HG02970 (cell line): ENCODE results near the gene PTPRK.
"Not testable (repeated sequence)": the region's sequence is repeated elsewhere in the genome, so short reads cannot be mapped to it uniquely, and the experiment has no call there.

Experiments used
- ATAC-seq: cut with Tn5 transposase; IDR thresholded peaks from one replicate; pipeline ENCODE4 v1.9.1; 2021; ENCODE audit warnings: mild to moderate bottlenecking, moderate library complexity, moderate number of reproducible peaks; ENCODE audit not compliant: unreplicated experiment, low FRiP score

The PTPRK gene

DNA sequence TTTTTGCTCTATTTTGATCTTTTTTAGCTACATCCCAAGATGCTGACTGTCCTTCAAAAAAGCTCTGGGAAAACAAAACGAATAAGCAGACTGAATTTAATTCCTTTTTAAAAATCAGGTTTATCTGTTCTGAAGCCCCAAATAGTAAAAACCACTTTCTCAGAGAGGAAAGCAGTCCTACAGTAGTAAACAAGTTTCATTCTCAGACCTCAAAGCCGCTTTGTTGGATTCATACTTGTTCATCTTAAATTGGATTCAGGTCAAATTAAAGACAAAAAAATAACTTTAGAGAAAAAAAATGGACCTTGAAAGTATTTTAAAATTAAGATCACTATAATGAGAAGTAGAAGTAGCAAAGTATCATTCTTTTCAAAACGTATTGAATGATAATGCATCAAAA is 523.5 kb downstream of the PTPRK start:
- no peak for ATAC-seq

DNA sequence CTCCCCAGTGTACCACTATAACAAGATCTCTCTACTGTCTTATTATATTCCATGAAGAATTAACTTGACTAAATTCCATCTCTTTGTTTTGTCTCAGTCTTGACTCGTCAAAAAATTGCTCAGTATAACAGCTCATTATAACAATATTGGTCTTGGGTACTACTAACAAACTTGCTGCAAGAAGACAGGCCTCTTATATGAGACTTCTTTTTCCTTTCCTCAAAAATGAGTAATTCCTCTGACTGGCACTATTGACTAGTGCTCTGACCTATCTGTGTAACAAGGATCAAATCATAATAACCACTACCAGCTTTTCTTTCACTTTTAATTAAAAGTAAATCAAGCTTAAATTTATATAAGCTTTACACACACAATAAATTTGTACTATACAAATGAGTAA is 528.3 kb downstream of the PTPRK start:
- no peak for ATAC-seq

DNA sequence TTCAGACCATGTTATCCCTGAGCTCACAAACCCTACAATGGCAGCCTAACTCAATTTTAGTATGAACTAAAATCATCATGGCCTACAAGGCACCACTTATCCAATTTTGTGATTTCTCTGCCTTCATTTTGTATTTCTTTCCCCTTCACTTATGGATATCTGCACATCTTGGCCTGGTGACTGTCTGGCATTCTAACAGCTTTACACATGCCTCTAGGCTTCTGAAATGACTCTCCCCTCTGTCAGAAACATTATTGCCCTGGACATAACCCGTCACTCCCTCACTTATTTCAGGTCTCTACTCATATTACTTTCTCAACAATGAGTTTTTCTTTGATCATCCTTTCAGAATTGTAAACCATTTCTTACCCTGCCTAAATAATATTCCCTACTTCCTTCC is 530.3 kb downstream of the PTPRK start:
- ATAC-seq, result no peak

DNA sequence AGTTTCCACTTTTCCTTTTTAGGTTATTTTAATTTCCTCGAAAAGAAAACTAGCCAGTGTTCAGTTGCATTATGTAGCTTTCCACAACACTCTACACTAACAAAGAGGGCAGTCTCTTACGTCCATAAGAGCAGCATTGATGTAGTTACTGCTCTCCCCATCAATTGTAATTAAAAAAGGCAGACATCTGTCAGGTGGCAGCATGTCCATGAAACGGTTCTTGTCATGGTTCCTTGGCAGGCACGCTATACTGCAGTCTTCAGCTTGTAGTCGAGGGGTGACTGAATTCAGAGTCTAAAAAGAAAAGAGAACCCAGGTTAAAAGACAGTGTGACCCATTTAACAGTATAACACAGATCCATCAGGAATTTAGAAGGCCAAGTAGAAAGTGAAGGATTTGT is 539.4 kb downstream of the PTPRK start:
- ATAC-seq, result no peak

DNA sequence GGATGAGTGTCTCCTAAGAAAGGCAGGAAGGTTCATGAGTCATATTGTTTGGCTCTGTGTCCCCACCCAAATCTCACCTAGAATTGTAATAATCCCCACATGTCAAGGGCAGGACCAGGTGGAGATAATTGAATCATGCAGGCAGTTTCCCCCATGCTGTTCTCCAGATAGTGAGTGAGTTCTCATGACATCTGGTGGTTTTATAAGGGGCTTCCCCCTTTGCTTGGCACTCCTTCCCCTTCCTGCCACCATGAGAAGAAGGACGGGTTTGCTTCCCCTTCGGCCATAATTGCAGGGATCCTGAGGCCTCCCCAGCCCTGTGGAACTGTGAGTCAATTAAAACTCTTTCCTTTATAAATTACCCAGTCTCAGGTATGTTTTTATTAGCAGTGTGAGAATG is 542.2 kb downstream of the PTPRK start:
- not testable (repeated sequence) for ATAC-seq

DNA sequence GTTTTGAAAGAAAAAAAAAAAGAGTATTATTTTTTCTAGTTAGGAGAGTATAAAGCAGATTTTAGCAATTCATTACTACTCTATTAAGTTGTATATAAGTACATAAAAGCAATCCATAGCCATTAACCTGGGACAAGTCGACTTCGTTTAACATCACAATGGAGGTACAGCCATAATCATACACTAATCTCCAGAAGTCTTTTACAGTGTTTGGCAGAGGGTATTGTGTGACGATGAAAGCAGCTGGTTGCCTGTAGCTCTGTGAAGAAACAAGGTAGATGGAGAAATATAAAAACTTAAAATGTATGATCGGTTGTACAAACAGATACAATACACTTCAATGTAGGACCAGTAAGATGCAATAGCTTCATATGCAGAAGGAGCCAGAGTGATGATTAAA is 543.6 kb downstream of the PTPRK start:
- no peak for ATAC-seq

DNA sequence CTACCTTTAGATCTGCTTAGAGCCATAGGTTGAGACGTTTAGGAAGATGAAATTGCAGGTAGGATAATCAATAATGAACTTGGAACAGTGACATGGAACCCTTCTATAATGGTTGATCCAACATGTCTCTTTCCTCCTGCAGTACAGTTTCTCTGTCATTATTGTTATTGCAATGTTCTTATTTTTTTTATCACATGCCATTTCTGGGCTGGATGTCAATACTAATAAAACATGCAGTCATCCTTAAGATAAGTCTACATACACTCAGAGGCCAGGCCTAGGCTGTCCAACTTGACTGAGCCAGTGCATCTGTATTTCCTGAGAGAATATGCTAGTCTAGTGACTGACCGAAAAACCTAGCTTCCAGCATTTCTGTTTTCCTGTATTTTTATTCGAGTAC is 544.3 kb downstream of the PTPRK start:
- ATAC-seq, result no peak

DNA sequence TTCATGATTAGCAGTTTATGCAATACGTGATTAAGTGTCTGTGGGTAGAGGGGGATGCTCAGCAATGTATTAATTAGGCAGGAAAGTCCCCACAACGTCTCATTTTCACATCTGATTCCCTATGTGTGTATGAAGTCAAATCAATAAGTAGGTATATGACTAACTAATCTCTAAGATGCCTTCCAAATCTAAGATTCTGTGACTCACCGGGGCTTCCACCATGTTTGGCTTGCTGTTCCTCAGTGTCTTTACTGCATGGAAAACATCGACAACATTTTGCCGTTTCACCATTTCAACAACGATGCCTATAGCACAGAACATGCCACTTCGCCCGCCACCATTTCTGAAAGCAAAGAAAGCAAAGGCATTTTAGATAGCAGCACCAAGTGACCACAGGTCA is 547.6 kb downstream of the PTPRK start:
- ATAC-seq, result no peak

DNA sequence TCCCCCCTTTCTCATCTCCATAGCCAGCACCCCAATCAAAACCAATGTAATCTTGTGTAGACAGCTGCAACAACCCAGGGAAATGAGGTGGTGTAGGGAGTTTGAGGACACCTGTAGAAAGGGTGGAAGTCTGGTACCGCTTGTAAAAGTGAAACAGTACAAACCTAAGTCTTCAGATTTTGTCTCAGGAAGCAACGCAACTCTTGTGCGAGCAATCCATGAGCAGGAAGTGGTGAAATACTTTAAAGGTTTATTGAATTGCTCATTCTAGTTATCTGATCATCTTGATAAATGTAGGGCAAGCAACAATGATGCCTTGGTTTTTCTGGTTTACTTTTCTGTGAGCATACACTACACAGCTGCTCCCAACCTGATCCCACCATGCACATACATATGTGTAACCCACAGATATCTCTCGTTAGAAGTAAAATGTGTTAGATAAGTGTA is 548.4 kb downstream of the PTPRK start:
- no peak for ATAC-seq

DNA sequence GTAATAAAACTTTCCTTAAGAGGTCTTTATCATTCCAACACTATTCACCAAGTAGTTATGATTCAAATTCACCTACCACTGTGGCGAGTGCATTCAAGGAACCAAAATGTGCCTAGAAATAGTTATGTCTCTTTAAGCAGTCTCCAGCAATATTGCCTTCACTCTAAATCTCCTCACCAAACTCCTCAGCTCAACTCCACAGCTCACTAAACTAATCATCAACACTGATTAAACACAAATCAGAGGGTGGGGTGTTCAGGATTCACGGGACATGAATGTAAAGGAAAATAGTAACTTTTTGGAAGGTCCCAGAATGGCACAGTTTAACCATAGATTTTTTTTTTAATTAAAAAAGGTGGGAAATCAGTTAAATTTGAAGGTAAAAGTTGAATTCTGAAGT is 549.0 kb downstream of the PTPRK start:
- ATAC-seq, result no peak

DNA sequence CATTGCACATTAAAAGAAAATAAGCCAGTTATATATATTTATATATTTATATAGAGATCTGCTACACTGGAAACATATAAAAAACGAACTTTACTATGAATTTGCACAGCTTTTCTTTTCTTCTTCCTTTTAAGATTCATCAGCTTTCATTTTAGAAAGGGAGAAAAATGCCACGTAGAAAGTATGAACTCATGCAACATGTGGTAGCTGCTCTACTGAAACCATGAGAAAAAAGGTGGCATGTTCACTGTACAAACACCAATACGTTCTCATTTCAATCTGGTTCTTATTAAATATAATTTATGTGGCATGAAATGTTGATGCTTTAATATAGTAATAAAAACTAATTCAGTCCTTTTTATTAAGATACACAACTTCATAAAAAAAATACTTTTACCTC is 550.7 kb downstream of the PTPRK start:
- no peak for ATAC-seq

DNA sequence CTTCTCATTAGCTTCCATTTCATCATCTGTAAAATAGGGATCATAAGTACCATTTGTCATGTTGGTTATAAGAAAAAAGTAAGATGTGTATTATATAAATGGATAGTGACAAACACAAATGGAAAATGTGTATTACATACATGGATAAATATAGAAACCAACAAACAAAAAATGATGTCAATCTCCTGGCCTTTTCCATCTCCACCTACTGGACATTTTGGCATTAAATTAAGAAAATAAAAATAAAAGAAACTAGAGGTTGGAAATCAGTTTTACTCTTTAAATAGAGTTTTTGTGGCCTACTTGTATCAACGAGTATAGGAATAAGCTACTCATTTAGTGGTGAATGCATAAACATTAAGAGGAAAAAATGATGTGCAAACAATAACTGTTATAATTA is 552.0 kb downstream of the PTPRK start:
- no peak for ATAC-seq

DNA sequence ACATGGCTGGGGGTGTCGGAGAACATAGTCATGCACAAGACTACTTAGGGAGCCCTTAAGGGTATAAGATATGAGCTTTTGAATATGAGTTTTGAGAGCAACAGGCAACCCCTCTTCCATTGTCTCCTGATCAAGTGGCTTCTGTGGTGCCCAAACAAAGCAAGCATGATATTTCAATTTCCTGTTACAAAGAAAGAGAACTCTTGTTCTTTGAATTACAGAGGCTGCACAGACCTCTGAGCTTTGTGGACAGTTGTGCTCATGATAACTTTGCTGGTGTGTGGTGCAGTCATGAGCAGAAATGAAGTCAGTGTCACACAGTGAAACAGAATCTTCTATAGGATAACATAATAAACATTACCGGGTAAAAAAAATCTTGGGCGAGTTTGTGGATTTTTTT is 552.7 kb downstream of the PTPRK start:
- no peak for ATAC-seq

DNA sequence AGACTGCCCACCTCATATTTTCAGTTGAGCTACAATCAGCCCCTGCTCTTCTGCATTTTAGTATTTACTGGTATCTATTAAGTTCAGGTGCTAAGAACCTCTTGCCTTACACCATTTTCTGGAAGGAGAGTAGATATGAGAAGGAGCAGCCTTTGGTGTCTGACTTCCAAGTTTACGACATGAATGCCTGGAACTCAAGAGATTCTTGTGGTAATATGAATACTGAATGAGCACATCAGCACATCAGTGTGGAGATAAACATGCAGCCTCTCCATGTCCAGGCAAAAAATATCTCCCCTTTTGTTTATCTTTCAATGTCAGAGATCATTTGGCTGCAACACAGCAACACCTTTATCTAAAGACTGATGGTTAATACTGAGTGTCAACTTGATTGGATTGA is 553.8 kb downstream of the PTPRK start:
- ATAC-seq, result no peak

DNA sequence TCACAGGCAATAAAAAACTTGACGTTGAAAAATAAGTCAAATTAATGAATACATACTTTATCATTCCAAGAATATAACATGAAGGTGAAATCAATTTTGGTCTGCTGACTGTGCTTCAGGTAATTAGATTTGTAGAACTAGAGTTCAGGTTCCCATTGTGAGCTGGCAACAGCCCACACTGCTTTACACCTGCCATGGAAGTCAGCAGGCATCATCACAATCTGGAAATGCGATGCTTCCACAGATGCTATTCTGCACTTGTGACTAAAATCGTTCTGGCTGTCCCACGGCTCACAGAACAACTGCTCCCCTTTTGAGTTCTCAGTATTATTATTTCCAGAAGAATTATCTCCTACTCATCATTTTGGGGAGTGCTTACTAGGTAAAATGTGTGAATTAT is 556.9 kb downstream of the PTPRK start:
- ATAC-seq, result no peak

DNA sequence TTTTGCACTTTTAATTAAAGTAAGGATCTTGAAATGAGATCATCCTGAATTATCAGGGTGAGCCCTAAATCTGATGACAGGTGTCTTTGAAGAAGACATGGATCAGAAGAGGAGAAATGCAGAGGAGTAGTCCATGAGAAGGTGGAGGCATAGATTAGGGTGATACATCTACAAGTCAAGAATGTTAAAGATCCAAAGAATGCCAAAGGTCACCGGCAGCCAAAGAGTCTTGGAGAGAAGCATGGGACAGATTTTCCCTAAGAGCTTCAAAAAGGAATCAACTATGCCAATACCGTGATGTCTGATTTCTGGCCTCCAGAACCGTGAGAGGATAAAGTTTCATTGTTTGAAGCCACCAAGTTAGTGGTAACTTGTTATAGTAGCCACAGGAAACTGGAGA is 560.5 kb downstream of the PTPRK start:
- no peak for ATAC-seq

DNA sequence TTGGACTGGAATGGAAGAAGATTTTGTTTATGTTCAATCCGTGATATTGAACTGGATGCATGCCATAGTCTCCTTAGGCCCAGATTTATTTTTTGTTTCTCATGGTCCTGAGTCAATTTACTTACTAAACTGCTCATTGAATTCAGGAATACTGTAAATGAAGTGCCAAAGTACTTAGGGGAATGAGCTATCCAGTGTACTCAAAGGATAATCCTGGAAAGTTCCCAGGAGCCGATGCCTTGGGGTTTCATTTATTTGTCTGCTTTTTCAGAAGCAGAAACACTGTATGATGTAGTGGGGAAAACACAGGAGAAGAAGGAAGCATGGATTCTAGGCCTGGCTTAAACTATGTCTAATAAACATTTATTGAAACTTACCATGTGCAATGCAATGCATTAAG is 563.4 kb downstream of the PTPRK start:
- ATAC-seq, result no peak

DNA sequence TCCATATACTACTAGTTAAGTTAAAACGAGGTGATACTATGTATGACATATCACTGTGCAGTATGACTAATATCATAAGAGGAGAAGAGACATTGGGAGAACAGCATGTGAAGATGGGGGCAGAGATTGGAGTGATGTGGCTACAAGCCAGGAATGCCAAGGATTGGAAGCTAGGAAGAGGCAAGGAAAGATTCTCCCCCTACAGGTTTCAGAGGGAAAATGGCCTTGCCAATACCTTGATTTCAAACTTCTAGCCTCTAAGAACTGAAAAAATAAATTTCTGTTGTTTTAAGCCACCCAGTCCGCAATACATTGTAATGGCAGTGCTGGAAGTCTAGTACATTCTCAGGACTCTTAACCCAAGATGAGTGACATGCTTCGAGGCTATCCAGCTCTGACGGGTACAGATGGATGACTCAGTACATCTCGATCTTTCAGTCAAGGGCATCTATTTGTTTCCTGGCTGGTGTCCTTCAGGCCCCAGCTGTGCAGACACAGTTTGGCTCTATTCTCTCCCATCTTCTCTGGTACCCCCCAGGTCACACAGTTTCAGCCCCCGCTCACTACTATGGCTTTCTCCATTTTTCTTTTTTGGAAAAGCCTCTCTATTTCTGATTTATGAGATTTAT is 564.0 kb downstream of the PTPRK start:
- ATAC-seq, result no peak

DNA sequence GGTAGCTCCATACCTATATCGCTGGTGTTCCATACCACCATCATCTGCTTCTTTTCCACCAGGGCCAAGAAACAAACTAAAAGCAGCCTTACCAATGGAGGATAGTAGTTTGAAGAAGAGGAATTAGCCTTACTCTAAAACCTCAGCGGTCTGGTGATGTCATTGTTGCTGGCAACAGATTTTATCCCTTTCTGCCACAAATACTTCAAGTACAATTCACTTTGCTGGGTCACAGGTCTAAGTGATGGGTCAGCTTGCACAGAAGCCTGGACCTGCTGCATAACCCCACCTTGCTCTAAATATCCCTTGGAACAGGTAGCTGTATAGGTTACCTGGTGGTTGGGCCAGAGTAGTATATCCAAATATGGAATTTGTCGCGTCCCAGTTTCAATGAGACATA is 566.3 kb downstream of the PTPRK start:
- no peak for ATAC-seq

DNA sequence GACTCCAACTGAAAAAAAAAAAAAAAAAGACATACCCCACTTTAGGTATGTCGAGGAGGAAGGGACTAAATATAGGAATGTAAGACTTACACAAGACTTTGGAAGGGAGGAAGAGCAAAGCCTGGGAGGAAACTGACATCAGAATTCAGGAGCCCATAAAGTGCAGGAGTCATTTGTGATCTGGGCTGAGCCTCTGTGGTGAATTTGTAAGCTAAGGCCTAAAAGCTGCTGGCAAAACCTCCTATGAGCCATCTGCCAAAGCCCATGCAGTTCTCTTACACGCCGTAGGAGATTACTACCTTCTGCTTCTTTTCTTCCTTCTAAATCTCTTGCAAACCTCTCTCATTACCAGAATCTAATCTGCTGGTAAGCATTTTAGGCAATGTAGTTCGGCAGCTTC is 567.6 kb downstream of the PTPRK start:
- ATAC-seq, result no peak

DNA sequence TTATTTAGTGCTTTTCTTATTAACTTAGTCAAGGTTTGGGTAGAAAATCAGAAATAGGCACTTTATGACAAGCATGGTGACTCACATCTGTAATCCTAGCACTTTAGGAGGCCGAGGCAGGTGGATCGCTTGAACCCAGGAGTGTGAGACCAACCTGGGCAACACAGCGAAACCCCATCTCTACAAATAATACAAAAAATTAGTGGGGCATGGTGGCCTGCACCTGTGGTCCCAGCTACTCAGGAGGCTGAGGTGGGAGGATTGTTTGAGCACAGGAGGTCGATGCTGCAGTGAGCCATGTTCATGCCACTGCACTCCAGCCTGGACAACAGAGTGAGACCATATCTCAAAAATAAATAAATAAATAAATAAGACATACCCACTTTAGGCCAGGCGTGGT is 568.2 kb downstream of the PTPRK start:
- ATAC-seq, result no peak

DNA sequence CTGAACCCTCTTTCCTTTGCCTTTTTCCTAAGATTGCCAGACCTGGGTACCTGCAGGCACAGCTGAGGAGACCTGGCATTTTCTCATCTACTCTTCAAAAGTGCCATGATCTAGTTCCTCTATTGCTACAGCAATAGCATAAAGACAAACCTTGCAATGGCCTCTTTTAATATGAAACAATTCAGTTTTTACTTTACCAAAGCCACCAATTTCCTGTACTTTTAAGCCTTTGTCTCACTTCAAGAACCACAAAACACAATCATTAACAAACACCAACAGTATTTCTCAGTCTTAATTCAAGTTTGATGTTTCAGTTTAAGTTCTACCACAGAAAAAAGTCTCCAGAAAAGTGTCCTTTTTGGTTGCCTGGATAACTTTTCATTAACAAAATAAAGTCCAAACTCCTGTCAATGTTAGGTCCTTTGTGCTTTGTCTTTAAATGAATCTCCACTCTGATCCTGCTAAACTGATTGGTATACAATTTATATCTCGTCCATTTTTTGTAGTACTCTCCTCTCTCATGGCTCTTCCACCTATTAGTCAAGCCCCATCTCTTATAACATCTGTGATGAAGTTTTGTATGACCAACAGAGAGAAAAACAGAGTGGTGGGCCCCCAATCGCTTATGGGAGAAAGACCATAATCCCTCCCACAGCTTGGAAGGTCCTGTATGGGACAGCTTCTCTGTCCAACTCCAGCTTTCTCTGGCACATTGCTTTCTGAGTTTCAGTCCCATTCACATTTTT is 569.1 kb downstream of the PTPRK start:
- peak; percentile 85 for ATAC-seq
